K562 (cell line): ENCODE results near the gene PIK3CD. TPM values are rescaled to one million over a fixed set of nuclear protein-coding genes. Genes with fewer than 3 reads are reported as not detected.
A peak's percentile ranks its signal among the peaks of the same experiment; 100 is the strongest.

Source experiments
- ATF1 ChIP-seq, 2 experiments: fragments of 450-650 bp in 1 of 2; IDR thresholded peaks; 2 replicates each; pipeline ENCODE4 v1.6.1; 2016; ENCODE audit warnings: missing compliant biosample characterization in 1 of 2, missing genetic modification characterization in 1 of 2
- CBFA2T3 ChIP-seq: fragments of 450-650 bp; IDR thresholded peaks from 2 replicates; pipeline ENCODE4 v1.6.1; 2017
- CC2D1A ChIP-seq: fragments of 450-650 bp; IDR thresholded peaks from 2 replicates; pipeline ENCODE4 v1.6.1; 2017; ENCODE audit warnings: mild to moderate bottlenecking
- CHD1 ChIP-seq: fragments of 200-600 bp; sonication (generic); IDR thresholded peaks from one replicate; pipeline ENCODE4 v1.6.1; 2012; ENCODE audit warnings: mild to moderate bottlenecking, moderate library complexity, low read length, inconsistent platforms
- CHD7 ChIP-seq: fragments of 200-600 bp; sonication (generic); IDR thresholded peaks from one replicate; pipeline ENCODE4 v1.6.1; 2012; ENCODE audit warnings: mild to moderate bottlenecking, low read depth, low read length, inconsistent platforms
- MNT ChIP-seq, 2 experiments: fragments of 450-650 bp; conservative IDR thresholded peaks; 2 replicates each; pipeline ENCODE4 v1.6.1; 2017; ENCODE audit warnings: mild to moderate bottlenecking in 2 of 2, moderate library complexity in 2 of 2
- MYNN ChIP-seq, 2 experiments: sonication (generic); formaldehyde crosslinking in 1 of 2; IDR thresholded peaks; 2 replicates each; pipeline versions ENCODE4 v1.5.0 to v1.6.1; 2016 to 2020; ENCODE audit warnings: antibody characterized with exemption in 1 of 2, missing genetic modification reagents in 1 of 2
- PML ChIP-seq: IDR thresholded peaks from 2 replicates; pipeline ENCODE4 v1.6.1; 2012; ENCODE audit warnings: low read length, inconsistent platforms
- TCF3 ChIP-seq: sonication (generic); formaldehyde crosslinking; IDR thresholded peaks from 2 replicates; pipeline ENCODE4 v1.4.0; 2020; ENCODE audit warnings: mild to moderate bottlenecking, missing genetic modification reagents
- U2AF1 ChIP-seq: fragments of 200-400 bp; formaldehyde crosslinking; optimal IDR thresholded peaks from 2 replicates; pipeline ENCODE3; 2017; ENCODE audit warnings: mild to moderate bottlenecking, low read depth, low read length, moderate library complexity
- ZNF146 ChIP-seq: IDR thresholded peaks from one replicate; pipeline ENCODE4 v1.6.1; 2018; ENCODE audit warnings: missing compliant biosample characterization; ENCODE audit not compliant: unreplicated experiment
- ZNF398 ChIP-seq: fragments of 250-450 bp; sonication (Bioruptor Pico); IDR thresholded peaks from 2 replicates; pipeline ENCODE4 v1.8.0; 2021; ENCODE audit warnings: moderate library complexity, mild to moderate bottlenecking, inconsistent platforms
- polyA plus RNA-seq, 8 experiments: library from polyadenylated mRNA; depleted of rRNA in 4 of 8; stranded (reverse) in 5 of 8; unstranded in 3 of 8; fragments of >200 nt; fragmentation: Nextera tagmentation in 2 of 8; fragmentation: Illumina TruSeq in 1 of 8; extraction: Ambion mirVana in 2 of 8; extraction: Trizol in 1 of 8; gene quantifications; 2 replicates each; pipeline versions ENCODE4 v1.2.1 to v1.2.3, GENCODE V29; 2011 to 2014; ENCODE audit warnings: inconsistent platforms in 1 of 8, missing spikeins in 1 of 8
- total RNA-seq, 7 experiments: library from RNA; depleted of rRNA in 6 of 7; stranded (reverse); fragments of >200 nt in 6 of 7; fragmentation: Illumina TruSeq in 2 of 7; extraction: Trizol in 2 of 7; gene quantifications; 2 replicates each; pipeline versions ENCODE4 v1.2.1 to v1.2.3, GENCODE V29; 2011 to 2021; ENCODE audit warnings: low replicate concordance in 1 of 7

PIK3CD gene
- total and polyA plus RNA-seq, 9 of the 15 experiments (the other 6 are each of a cell fraction or from before 2014, with no cell fraction given) = 1.8 to 20.8 (median 7.2) TPM

- no peak for TF ChIP-seq CHD7
- TF ChIP-seq MYNN (IDR thresholded peaks at IDR 0.05) = peak; percentile 11
- no peak for TF ChIP-seq MYNN (CRISPR knock-in tag; IDR thresholded peaks at IDR 0.05)
- TF ChIP-seq MNT (conservative IDR thresholded peaks at IDR 0.05) = peak; percentile 73 to 91
- TF ChIP-seq U2AF1 = no peak
- 0 out of 2 replicates have a peak, but pooled peaks have one; percentile 8 for TF ChIP-seq PML
- peak; percentile 30; the same call in 1 of the 2 replicates for TF ChIP-seq TCF3 (CRISPR knock-in tag)
- TF ChIP-seq CHD1 = peak; percentile 67
- TF ChIP-seq ATF1 (CRISPR knock-in tag; IDR thresholded peaks at IDR 0.05) = no peak
- TF ChIP-seq ATF1 (tag; IDR thresholded peaks at IDR 0.05) = peak; percentile 64
- TF ChIP-seq ZNF398 (CRISPR knock-in tag) = no peak
- TF ChIP-seq ZNF146 (CRISPR knock-in tag) = peak; percentile 6
- TF ChIP-seq CBFA2T3 = peak; percentile 53; the same call in 1 of the 2 replicates
- peak; percentile 37; the same call in 1 of the 2 replicates for TF ChIP-seq CC2D1A
Measured at GRCh38 chr1:9717193-9718005, 65.9 kb downstream of the PIK3CD start (continued).
